ENCODE results near the gene ZHX3. TPM values are rescaled to one million over a fixed set of nuclear protein-coding genes. Genes with fewer than 3 reads are reported as not detected.

ZHX3 gene
- total RNA-seq, 5 donors from 2014 or later (not counting 1 experiment from before 2014, with no cell fraction given) = 7.0 to 11.1 (median 10.5) TPM

- Mint-ChIP-seq H3K4me1 (no peaks in the 10 kb centered on the region), H3K27me3 (no peaks in the 10 kb centered on the region), H3K4me3 (no peak overlapping the region), H3K36me3 (no peaks in the 10 kb centered on the region), H3K9me3 (no peaks in the 10 kb centered on the region), H3K27ac (no peak overlapping the region)
- DNase-seq = no peak
- no CpG with 5 or more reads among the region's 5 CpGs for WGBS (ENCODE audit: insufficient coverage)
- no peak for ATAC-seq (replicated peaks in 1 of 4)
- POLR2A ChIA-PET = no interaction called here
- H3K9me3 ChIP-seq = no peaks in the 10 kb centered on the region
- CTCF ChIA-PET = no interaction called here
- no peaks in the 10 kb centered on the region for H3K36me3 ChIP-seq (ENCODE audit: control insufficient read depth in 2 of 2, extremely low read depth in 1 of 2, insufficient read depth in 1 of 2, low read length in 1 of 2)
- H3K27ac ChIP-seq (ENCODE audit: low read length) = no peak overlapping the region
- H3K4me3 ChIP-seq (ENCODE audit: control insufficient read depth in 1 of 2, extremely low read depth in 1 of 2, low read length in 1 of 2) = no peak overlapping the region
- H3K4me1 ChIP-seq (ENCODE audit: control insufficient read depth in 1 of 2, extremely low read depth in 1 of 2, insufficient read depth in 2 of 2, low read length in 2 of 2) = no peaks in the 10 kb centered on the region
- H3K27me3 ChIP-seq (replicated peaks in 1 of 2; ENCODE audit: control insufficient read depth in 2 of 2, extremely low read depth in 1 of 2, insufficient read depth in 2 of 2, low read length in 1 of 2) = no peaks in the 10 kb centered on the region
Observed at GRCh38 chr20:41306061-41306727, 11.3 kb downstream of the ZHX3 start.

GRCh38 chr20:41304424-41305079 lies 13.0 kb downstream of the ZHX3 start:
- Mint-ChIP-seq H3K4me1 (no peaks in the 10 kb centered on the region), H3K36me3 (no peaks in the 10 kb centered on the region), H3K4me3 (no peak overlapping the region), H3K27me3 (no peaks in the 10 kb centered on the region), H3K9me3 (no peaks in the 10 kb centered on the region), H3K27ac (no peak overlapping the region)
- Histone ChIP-seq H3K4me1 (ENCODE audit: control insufficient read depth in 1 of 2, extremely low read depth in 1 of 2, insufficient read depth in 2 of 2, low read length in 2 of 2) (no peaks in the 10 kb centered on the region), H3K36me3 (ENCODE audit: control insufficient read depth in 2 of 2, extremely low read depth in 1 of 2, insufficient read depth in 1 of 2, low read length in 1 of 2) (no peaks in the 10 kb centered on the region), H3K27ac (ENCODE audit: low read length) (no peak overlapping the region), H3K9me3 (no peaks in the 10 kb centered on the region), H3K27me3 (replicated peaks in 1 of 2; ENCODE audit: control insufficient read depth in 2 of 2, extremely low read depth in 1 of 2, insufficient read depth in 2 of 2, low read length in 1 of 2) (no peaks in the 10 kb centered on the region), H3K4me3 (ENCODE audit: control insufficient read depth in 1 of 2, extremely low read depth in 1 of 2, low read length in 1 of 2) (no peak overlapping the region)
- CTCF ChIA-PET = interaction anchor here (0.6 to 0.8 kb wide), 2 partner anchors 31 to 71 kb away, joined by 3 to 5 read pairs; no protein-coding TSS in a partner anchor
- WGBS (ENCODE audit: insufficient coverage) = no CpG with 5 or more reads among the region's 3 CpGs
- ATAC-seq (replicated peaks in 1 of 4) (no peak), DNase-seq (no peak)
- POLR2A ChIA-PET = no interaction called here

- DNase-seq (no peak), ATAC-seq (replicated peaks in 1 of 4) (no peak)
- CTCF ChIA-PET = interaction anchor here (0.6 to 0.8 kb wide), 2 partner anchors 32 to 71 kb away, joined by 3 to 5 read pairs; no protein-coding TSS in a partner anchor
- Histone ChIP-seq H3K9me3 (no peaks in the 10 kb centered on the region), H3K27ac (ENCODE audit: low read length) (no peak overlapping the region), H3K36me3 (ENCODE audit: control insufficient read depth in 2 of 2, extremely low read depth in 1 of 2, insufficient read depth in 1 of 2, low read length in 1 of 2) (no peaks in the 10 kb centered on the region), H3K27me3 (replicated peaks in 1 of 2; ENCODE audit: control insufficient read depth in 2 of 2, extremely low read depth in 1 of 2, insufficient read depth in 2 of 2, low read length in 1 of 2) (no peaks in the 10 kb centered on the region), H3K4me3 (ENCODE audit: control insufficient read depth in 1 of 2, extremely low read depth in 1 of 2, low read length in 1 of 2) (no peak overlapping the region), H3K4me1 (ENCODE audit: control insufficient read depth in 1 of 2, extremely low read depth in 1 of 2, insufficient read depth in 2 of 2, low read length in 2 of 2) (no peaks in the 10 kb centered on the region)
- WGBS (ENCODE audit: insufficient coverage) = no CpG with 5 or more reads among the region's 1 CpG
- POLR2A ChIA-PET = no interaction called here
- no peak overlapping the region for H3K4me3 Mint-ChIP-seq
- H3K27ac Mint-ChIP-seq = no peak overlapping the region
- H3K9me3 Mint-ChIP-seq = no peaks in the 10 kb centered on the region
- no peaks in the 10 kb centered on the region for H3K36me3 Mint-ChIP-seq
- H3K4me1 Mint-ChIP-seq = no peaks in the 10 kb centered on the region
- no peaks in the 10 kb centered on the region for H3K27me3 Mint-ChIP-seq
Observed at GRCh38 chr20:41304002-41304401, 13.5 kb downstream of the ZHX3 start.

GRCh38 chr20:41300886-41301285 lies 16.6 kb downstream of the ZHX3 start:
- POLR2A ChIA-PET = no interaction called here
- no peaks in the 10 kb centered on the region for H3K36me3 Mint-ChIP-seq
- Histone ChIP-seq H3K4me1 (ENCODE audit: control insufficient read depth in 1 of 2, extremely low read depth in 1 of 2, insufficient read depth in 2 of 2, low read length in 2 of 2) (no peaks in the 10 kb centered on the region), H3K27me3 (replicated peaks in 1 of 2; ENCODE audit: control insufficient read depth in 2 of 2, extremely low read depth in 1 of 2, insufficient read depth in 2 of 2, low read length in 1 of 2) (no peaks in the 10 kb centered on the region), H3K27ac (ENCODE audit: low read length) (no peak overlapping the region), H3K9me3 (no peaks in the 10 kb centered on the region), H3K36me3 (ENCODE audit: control insufficient read depth in 2 of 2, extremely low read depth in 1 of 2, insufficient read depth in 1 of 2, low read length in 1 of 2) (no peaks in the 10 kb centered on the region), H3K4me3 (ENCODE audit: control insufficient read depth in 1 of 2, extremely low read depth in 1 of 2, low read length in 1 of 2) (no peak overlapping the region)
- H3K4me1 Mint-ChIP-seq = peaks cover 0 to 5% (median 0%) of the 10 kb centered on the region in 3 donors
- H3K9me3 Mint-ChIP-seq = no peaks in the 10 kb centered on the region
- CTCF ChIA-PET = interaction anchor here in 1 of 2 donors (0.6 kb wide), 1 partner anchor 116 kb away, joined by 3 read pairs; no protein-coding TSS in a partner anchor
- 100% methylated on average over 4 of the region's 4 CpGs for WGBS (ENCODE audit: insufficient coverage)
- no peak for ATAC-seq (replicated peaks in 1 of 4)
- no peaks in the 10 kb centered on the region for H3K27me3 Mint-ChIP-seq
- H3K4me3 Mint-ChIP-seq = no peak overlapping the region
- no peak overlapping the region for H3K27ac Mint-ChIP-seq
- no peak for DNase-seq

GRCh38 chr20:41300383-41300782 lies 17.1 kb downstream of the ZHX3 start:
- Histone ChIP-seq H3K4me3 (ENCODE audit: control insufficient read depth in 1 of 2, extremely low read depth in 1 of 2, low read length in 1 of 2) (no peak overlapping the region), H3K9me3 (no peaks in the 10 kb centered on the region), H3K4me1 (ENCODE audit: control insufficient read depth in 1 of 2, extremely low read depth in 1 of 2, insufficient read depth in 2 of 2, low read length in 2 of 2) (no peaks in the 10 kb centered on the region), H3K36me3 (ENCODE audit: control insufficient read depth in 2 of 2, extremely low read depth in 1 of 2, insufficient read depth in 1 of 2, low read length in 1 of 2) (no peaks in the 10 kb centered on the region), H3K27me3 (replicated peaks in 1 of 2; ENCODE audit: control insufficient read depth in 2 of 2, extremely low read depth in 1 of 2, insufficient read depth in 2 of 2, low read length in 1 of 2) (no peaks in the 10 kb centered on the region), H3K27ac (ENCODE audit: low read length) (no peak overlapping the region)
- H3K27me3 Mint-ChIP-seq = no peaks in the 10 kb centered on the region
- H3K4me1 Mint-ChIP-seq = peaks cover 0 to 5% (median 0%) of the 10 kb centered on the region in 3 donors
- WGBS (ENCODE audit: insufficient coverage) = 80% methylated on average over 2 of the region's 3 CpGs
- no peaks in the 10 kb centered on the region for H3K9me3 Mint-ChIP-seq
- no peak for DNase-seq
- no peak overlapping the region for H3K4me3 Mint-ChIP-seq
- ChIA-PET CTCF (interaction anchor here (0.6 to 0.8 kb wide), 2 partner anchors 116 to 460 kb away, joined by 3 to 10 read pairs; no protein-coding TSS in a partner anchor), POLR2A (no interaction called here)
- no peak overlapping the region for H3K27ac Mint-ChIP-seq
- no peaks in the 10 kb centered on the region for H3K36me3 Mint-ChIP-seq
- ATAC-seq (replicated peaks in 1 of 4) = no peak

- ChIA-PET CTCF (interaction anchor here in 1 of 2 donors (0.8 kb wide), 1 partner anchor 460 kb away, joined by 10 read pairs; no protein-coding TSS in a partner anchor), POLR2A (no interaction called here)
- H3K4me1 Mint-ChIP-seq = peaks cover 0 to 5% (median 0%) of the 10 kb centered on the region in 3 donors
- WGBS (ENCODE audit: insufficient coverage) = no CpG with 5 or more reads among the region's 3 CpGs
- H3K27me3 ChIP-seq (replicated peaks in 1 of 2; ENCODE audit: control insufficient read depth in 2 of 2, extremely low read depth in 1 of 2, insufficient read depth in 2 of 2, low read length in 1 of 2) = no peaks in the 10 kb centered on the region
- no peaks in the 10 kb centered on the region for H3K9me3 ChIP-seq
- H3K4me3 ChIP-seq (ENCODE audit: control insufficient read depth in 1 of 2, extremely low read depth in 1 of 2, low read length in 1 of 2) = no peak overlapping the region
- H3K36me3 ChIP-seq (ENCODE audit: control insufficient read depth in 2 of 2, extremely low read depth in 1 of 2, insufficient read depth in 1 of 2, low read length in 1 of 2) = no peaks in the 10 kb centered on the region
- DNase-seq (no peak), ATAC-seq (replicated peaks in 1 of 4) (no peak)
- no peaks in the 10 kb centered on the region for H3K4me1 ChIP-seq (ENCODE audit: control insufficient read depth in 1 of 2, extremely low read depth in 1 of 2, insufficient read depth in 2 of 2, low read length in 2 of 2)
- no peaks in the 10 kb centered on the region for H3K36me3 Mint-ChIP-seq
- no peak overlapping the region for H3K4me3 Mint-ChIP-seq
- H3K9me3 Mint-ChIP-seq = no peaks in the 10 kb centered on the region
- H3K27ac Mint-ChIP-seq = no peak overlapping the region
- no peak overlapping the region for H3K27ac ChIP-seq (ENCODE audit: low read length)
- no peaks in the 10 kb centered on the region for H3K27me3 Mint-ChIP-seq
Observed at GRCh38 chr20:41299899-41300298, 17.6 kb downstream of the ZHX3 start.
